NCI-H460 (cell line): ENCODE measurements around the gene MBD6. TPM values are rescaled to one million over a fixed set of nuclear protein-coding genes. Genes with fewer than 3 reads are reported as not detected.
"Not testable (repeated sequence)": the region's sequence is repeated elsewhere in the genome, so short reads cannot be mapped to it uniquely, and the experiment has no call there.

Experiments
- DNase-seq: peaks from one replicate; pipeline ENCODE4 v3.0.0-alpha.2; 2016; ENCODE audit warnings: low read depth; ENCODE audit errors: extremely low read depth
- small RNA-seq, 2 experiments: library from RNA; depleted of rRNA; stranded (forward); fragments of <200 nt; gene quantifications; one replicate each; pipeline ENCODE3, GENCODE V24; 2014
- total RNA-seq: library from RNA; depleted of rRNA; stranded (reverse); fragments of >200 nt; shearing (Covaris generic); gene quantifications from 2 replicates; pipeline ENCODE4 v1.2.3, GENCODE V29; 2014; rRNA removed

MBD6 gene
- total RNA-seq, 1 experiment from 2014 or later = 8.3 TPM

DNA sequence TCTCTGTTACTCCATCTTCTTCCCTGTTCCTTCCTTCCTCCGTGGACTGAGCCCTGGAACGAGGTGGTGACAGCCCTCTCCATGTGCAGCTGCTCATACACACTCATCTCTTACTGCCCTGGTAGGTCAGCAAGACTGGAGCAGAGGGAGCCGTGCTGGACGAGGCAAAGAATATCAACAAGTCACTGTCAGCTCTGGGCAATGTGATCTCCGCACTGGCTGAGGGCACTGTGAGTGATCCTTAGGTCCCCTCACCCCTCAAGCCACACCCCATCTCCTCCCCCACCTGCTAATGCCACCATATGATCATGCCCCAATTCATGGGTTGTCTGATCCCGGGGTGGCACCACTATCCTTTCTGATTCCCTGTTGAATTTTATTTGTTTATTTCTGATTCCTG, 46.2 kb downstream of the MBD6 start:
- no peak for DNase-seq

- no peak for DNase-seq
Measured at GRCh38 chr12:57569858-57570257, 47.2 kb downstream of the MBD6 start.

GRCh38 chr12:57570438-57570837, 47.8 kb downstream of the MBD6 start:
- DNase-seq = not testable (repeated sequence)

DNA sequence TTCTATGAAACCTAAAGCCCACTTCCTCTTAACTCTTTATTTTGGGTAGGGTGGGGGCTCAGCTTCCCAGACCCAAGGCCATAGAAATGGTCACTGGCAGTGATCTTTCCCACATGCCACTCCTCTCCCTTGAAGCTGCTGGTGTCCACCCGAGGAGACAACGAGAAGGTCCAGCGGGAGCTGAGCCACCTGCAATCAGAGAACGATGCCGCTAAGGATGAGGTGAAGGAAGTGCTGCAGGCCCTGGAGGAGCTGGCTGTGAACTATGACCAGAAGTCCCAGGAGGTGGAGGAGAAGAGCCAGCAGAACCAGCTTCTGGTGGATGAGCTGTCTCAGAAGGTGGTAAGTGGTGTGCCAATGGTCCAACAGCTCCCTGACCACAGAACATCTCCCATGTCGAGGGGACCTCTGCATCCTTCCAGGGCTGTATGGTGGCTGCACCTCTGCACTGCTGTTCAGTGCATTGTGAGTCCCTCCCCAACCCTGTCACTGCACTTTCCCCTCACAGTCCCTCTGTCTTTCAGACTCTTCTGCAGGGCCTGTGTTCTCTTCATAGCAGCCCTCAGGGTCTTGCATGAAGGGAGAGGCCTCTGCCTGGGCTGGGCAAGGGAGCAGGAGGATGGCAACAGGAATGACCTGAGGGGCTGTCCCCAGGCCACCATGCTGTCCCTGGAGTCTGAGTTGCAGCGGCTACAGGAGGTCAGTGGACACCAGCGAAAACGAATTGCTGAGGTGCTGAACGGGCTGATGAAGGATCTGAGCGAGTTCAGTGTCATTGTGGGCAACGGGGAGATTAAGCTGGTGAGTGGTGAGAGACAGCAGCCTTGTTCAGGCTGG, 49.5 kb downstream of the MBD6 start:
- no peak for DNase-seq

- no peak for DNase-seq
Measured at GRCh38 chr12:57574795-57575194, 52.2 kb downstream of the MBD6 start.

- no peak for DNase-seq
Measured at GRCh38 chr12:57575771-57576612, 53.4 kb downstream of the MBD6 start.

DNA sequence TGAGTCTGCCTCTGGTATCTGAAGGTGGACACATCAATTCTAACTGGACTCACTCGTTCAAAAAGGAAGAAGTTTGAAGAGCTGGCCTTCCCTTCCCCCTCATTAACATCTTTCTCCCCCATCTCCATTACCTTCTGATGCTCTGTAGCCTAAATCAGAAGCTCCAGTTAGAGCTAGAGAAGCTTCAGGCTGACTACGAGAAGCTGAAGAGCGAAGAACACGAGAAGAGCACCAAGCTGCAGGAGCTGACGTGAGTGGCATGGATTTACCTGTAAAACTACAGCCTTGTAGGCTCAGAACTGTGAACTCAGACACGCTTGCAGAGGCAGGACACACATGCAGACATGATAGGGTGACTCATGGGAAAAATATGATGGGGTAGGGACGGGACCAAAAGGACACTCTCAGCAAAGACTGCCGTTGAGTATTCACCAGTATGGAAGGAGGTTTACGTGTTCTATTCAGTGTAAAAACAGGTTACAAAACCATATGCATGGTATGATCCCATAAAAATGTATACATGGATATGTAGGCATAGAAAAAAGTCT, 54.1 kb downstream of the MBD6 start:
- DNase-seq = no peak

- no peak for DNase-seq
Measured at GRCh38 chr12:57577981-57578758, 55.5 kb downstream of the MBD6 start.

- no peak for DNase-seq
Measured at GRCh38 chr12:57579011-57579410, 56.4 kb downstream of the MBD6 start.

Small RNA genes lying within 50 kb of the gene (small RNA-seq; reads per million reads assigned to genes)
- 0 reads per million in 2 experiments for gene MIR616

Other genes with a start within 250 kb of the MBD6 start
- gene R3HDM2, start 91.8 kb upstream of the MBD6 start, total RNA-seq = 24.4 and 24.6 TPM in 2 replicates
- gene INHBC, start 88.0 kb upstream of the MBD6 start, total RNA-seq = not detected in 2 replicates
- 1.3 and 2.2 TPM in 2 replicates for gene INHBE, start 67.5 kb upstream of the MBD6 start, total RNA-seq
- 0.20 and 5.0 TPM in 2 replicates for gene GLI1, start 63.0 kb upstream of the MBD6 start, total RNA-seq
- gene ARHGAP9, start 43.0 kb upstream of the MBD6 start, total RNA-seq = not detected in 2 replicates
- 277 and 346 TPM in 2 replicates for gene MARS1, start 34.8 kb upstream of the MBD6 start, total RNA-seq
- gene DDIT3, start 2.3 kb upstream of the MBD6 start, total RNA-seq = 194 and 202 TPM in 2 replicates
- gene DCTN2, start 24.4 kb downstream of the MBD6 start, total RNA-seq = 72.8 and 76.1 TPM in 2 replicates
- 0.07 and 0.09 TPM in 2 replicates for gene KIF5A, start 27.2 kb downstream of the MBD6 start, total RNA-seq
- gene PIP4K2C, start 68.4 kb downstream of the MBD6 start, total RNA-seq = 34.6 and 39.8 TPM in 2 replicates
- 22.0 and 27.4 TPM in 2 replicates for gene DTX3, start 82.0 kb downstream of the MBD6 start, total RNA-seq
- gene ARHGEF25, start 88.6 kb downstream of the MBD6 start, total RNA-seq = 9.2 and 13.1 TPM in 2 replicates
- 43.1 and 46.4 TPM in 2 replicates for gene B4GALNT1, start 110.4 kb downstream of the MBD6 start, total RNA-seq
- 214 and 232 TPM in 2 replicates for gene OS9, start 171.3 kb downstream of the MBD6 start, total RNA-seq
- gene AGAP2, start 215.9 kb downstream of the MBD6 start, total RNA-seq = 0.06 TPM in 1 of 2 replicates, not detected in the other
- gene TSPAN31, start 222.2 kb downstream of the MBD6 start, total RNA-seq = 44.4 and 49.9 TPM in 2 replicates
- 115 and 116 TPM in 2 replicates for gene CDK4, start 229.5 kb downstream of the MBD6 start, total RNA-seq
- gene MARCHF9, start 232.3 kb downstream of the MBD6 start, total RNA-seq = 3.6 and 3.8 TPM in 2 replicates
- 5.1 and 5.4 TPM in 2 replicates for gene CYP27B1, start 244.3 kb downstream of the MBD6 start, total RNA-seq
- 14.2 and 23.3 TPM in 2 replicates for gene METTL1, start 249.3 kb downstream of the MBD6 start, total RNA-seq
- 5.9 and 6.8 TPM in 2 replicates for gene EEF1AKMT3, start 249.8 kb downstream of the MBD6 start, total RNA-seq